Stimulated activated CD8-positive, alpha-beta memory T cell treated with anti-CD3 and anti-CD28 coated beads, Interleukin-2, amount 100 ng/mL, for 48 hours (primary cell): Measurements from ENCODE around the gene EFCAB7.
"Not testable (repeated sequence)": the region's sequence is repeated elsewhere in the genome, so short reads cannot be mapped to it uniquely, and the experiment has no call there.

Experiments
- DNase-seq, 2 donors: peaks; one replicate each; pipeline ENCODE4 v3.0.0-alpha.2; 2020; ENCODE audit warnings: low read depth in 2 of 2

The EFCAB7 gene

DNA sequence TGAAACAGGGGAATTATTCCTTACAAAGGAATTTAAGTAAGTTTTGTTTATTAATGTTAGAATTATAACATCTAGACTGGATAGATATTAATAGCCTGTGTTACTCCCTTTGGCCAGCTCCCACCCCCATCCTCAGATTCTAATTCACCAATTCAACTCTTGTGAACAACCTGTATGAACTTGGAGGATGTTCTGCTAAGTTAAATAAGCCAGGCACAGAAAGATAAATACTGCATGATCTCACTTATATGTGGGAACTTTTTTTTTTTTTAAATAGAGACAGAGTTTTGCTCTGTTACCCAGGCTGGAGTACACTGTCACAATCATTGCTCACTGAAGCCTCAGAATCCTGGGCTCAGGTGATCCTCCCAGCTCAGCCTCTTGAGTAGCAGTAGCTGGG lies 32.2 kb downstream of the EFCAB7 start:
- no peak for DNase-seq

DNA sequence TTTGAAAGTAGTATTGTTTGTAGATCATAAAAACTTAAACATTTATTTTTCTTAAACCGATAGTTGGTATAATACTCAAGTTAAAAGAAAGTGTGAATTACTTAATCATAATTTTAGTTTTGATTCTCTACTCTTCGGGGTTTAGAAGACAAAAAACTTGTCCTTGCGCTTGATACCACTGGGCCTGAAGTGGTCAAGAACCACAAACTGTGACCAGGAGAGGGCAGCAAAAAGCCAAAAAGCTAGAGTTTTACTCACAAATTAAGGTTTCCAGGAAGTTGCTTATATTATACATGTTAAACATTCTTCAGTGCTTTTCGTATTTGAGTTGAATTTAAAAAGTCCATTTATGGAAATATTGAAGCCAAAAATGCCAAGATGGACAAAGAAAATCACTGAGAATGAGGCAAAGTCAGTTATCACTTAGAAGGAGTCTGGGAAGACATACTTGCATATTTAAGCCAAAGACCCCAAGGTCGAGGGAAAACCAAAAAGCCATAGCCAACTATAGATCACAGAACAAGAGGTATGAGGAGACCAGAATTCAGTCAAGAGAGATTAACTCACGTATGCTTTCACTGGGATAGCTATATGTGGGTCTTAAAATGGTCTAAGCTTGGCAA lies 34.2 kb downstream of the EFCAB7 start:
- DNase-seq, result peak in 1 of 2 donors; percentile 1

DNA sequence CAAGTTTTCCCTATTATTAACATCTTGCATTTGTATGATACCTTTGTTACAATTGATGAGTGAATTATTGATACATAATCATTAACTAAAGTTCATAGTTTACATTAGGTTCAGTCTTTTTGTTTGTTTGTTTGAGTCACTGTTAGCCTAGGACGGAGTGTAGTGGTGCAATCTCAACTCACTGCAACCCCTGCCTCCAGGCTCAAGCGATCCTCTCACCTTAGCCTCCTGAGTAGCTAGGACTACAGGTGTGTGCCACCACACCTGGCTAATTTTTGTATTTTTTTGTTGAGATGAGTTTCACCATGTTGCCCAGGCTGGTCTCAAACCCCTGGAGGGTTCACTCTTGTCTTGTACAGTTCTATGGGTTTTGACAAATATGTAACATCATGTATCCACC lies 36.0 kb downstream of the EFCAB7 start:
- DNase-seq, result no peak

DNA sequence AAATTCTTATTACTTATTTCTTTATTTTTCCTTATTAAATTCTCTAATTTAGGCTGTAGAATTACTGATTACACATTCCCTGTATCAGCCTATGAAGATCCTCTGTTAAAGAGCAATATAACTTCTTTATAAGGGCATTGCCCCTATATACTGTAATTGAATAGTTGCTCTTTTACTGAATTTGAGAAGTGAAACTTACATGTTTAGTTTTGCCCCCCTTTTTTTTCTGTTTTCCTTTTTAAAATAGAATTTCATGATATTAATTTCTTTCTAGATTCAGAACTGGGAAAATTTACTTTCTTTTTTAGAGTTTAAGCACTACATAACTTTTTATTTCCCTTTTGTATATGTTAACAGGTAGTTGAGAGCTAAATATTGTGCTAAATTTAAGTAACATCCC lies 40.4 kb downstream of the EFCAB7 start:
- DNase-seq, result no peak

DNA sequence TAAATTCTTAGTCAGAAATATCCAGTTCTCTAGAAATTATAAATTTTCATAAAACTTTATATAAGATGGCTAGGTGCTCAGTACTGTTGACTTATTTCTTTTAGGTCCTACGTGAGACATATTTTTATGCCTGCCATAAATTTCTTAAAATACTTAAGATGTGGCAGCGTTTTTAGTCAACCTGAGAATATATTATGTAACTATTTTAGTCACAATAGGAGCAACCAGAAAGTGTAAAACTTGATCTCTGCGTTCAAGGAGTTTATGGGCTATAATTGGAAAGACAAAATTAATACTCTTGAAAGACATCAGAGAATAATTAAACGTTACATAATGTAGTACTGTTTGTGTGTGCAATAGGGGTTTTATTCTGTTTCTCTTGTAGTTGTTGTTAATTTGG lies 45.7 kb downstream of the EFCAB7 start:
- no peak for DNase-seq

DNA sequence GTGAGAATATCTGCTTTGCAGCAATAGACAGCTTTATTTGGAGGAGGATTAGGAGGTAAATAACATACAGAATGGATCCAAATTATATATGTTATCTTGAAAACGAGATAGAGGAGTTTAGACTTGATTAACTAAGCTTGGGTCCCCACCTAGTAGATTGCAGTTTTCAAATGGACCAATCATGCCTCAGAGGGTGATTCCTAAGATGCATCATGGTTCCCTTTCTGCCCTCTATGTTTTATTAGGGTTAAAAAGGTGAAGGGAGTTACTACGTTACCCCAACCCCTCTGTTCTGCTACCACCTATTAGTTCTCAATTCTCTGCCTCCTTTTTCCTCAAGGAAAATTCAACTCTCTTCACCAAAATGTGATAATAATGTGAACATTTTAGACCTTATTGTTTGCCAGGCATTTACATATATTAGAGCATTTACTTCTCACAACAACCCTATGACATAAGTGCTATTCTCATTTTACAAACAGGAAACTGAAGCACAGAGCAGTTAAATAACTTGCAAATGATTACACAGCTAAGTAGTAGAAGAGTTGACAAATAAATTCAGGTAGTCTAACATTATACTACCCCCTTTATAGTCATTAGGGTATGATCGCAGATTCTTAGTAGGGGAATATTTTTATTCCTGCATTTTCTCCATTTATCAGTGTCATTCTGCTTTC lies 46.5 kb downstream of the EFCAB7 start:
- DNase-seq, result no peak

DNA sequence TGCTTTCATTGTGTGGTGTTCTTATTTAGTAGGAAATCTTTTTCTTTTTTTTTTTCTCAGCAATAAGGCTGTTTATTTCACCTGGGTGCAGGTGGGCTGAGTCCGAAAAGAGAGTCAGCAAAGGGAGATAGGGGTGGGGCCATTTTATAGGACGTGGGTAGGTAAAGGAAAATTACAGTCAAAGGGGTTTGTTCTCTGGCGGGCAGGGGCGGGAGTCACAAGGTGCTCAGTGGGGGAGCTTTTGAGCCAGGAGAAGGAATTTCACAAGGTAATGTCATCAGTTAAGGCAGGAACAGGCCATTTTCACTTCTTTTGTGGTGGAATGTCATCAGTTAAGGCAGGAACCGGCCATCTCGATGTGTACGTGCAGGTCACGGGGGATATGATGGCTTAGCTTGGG lies 49.4 kb downstream of the EFCAB7 start:
- not testable (repeated sequence) for DNase-seq

DNA sequence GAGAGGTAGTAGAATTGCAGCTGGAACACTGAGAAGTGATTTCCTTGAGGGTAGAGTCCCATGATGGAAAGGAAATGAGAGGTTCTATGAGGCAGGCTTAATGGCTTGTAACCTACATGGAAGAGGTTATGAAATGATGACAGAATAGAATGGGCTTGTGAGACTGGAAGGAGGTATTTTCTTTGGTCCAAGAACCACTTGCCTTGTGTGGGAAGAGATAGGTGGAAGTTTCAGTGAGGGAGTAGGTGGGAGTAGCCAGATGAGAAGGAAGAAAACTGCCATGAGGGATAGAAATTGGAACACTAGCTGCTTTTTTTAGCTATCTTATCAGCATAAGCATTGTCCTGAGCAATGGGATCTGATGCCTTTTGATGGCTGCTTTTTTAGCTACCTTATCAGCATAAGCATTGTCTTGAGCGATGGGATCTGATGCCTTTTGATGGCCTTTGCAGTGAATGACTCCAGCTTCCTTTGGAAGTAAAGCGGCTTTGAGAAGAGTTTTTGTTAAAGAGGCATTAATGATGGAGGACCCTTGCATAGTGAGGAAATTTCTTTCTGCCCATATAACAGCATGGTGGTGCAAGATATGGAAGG lies 51.0 kb downstream of the EFCAB7 start:
- DNase-seq, result not testable (repeated sequence)

DNA sequence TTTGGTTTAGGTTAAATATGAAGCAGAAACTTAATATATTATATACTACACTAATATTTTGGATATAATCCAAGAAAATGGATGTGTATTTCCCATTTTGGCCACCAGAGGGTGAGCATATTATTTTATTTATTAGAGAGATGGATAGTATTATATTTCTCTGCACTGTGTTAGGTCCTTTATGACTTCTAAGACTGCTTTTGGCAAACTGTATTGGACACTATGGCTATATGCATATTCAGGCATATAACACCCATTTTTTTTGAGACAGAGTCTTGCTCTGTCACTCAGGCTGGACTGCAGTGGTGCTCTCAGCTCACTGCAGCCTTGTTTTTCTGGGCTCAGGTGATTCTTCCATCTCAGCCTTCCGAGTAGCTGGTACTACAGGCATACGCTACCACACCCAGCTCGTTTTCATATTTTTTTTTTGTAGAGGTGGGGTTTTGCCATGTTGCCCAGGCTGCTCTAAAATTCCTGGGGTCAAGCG lies 52.1 kb downstream of the EFCAB7 start:
- DNase-seq, result no peak

DNA sequence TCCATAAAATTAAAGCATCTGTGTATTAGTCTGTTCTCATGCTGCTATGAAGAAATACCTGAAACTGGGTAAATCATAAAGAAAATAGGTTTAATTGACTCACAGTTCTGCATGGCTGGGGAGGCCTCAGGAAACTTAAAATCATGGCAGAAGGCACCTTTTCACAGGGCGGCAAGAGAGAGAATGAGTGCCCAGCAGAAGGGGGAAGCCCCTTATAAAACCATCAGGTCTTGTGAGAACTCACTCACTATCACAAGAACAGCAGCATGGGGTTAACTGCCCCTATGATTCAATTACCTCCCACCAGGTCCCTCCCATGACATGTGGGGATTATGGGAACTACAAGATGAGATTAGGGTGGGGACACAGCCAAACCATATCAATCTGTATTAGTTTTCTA lies 63.0 kb downstream of the EFCAB7 start:
- DNase-seq, result not testable (repeated sequence)

DNA sequence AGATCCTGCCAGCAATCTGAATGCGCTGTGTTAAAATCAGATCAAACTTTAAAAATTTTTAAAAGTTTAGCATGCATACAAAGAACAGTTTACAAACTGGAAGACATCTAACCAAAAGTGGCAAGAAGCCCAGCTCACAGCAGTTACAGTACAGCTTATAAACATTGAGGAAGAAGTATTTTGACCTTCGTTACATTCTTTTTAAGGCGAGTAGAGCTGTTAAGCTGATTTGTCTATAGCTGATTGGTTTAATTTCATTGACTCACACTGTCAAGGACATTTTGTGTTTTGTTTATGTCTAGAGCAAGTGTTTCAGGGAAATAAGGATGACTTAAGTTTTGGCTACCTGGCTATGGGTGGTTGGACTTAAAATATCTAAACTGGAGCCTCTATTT lies 66.8 kb downstream of the EFCAB7 start:
- no peak for DNase-seq

DNA sequence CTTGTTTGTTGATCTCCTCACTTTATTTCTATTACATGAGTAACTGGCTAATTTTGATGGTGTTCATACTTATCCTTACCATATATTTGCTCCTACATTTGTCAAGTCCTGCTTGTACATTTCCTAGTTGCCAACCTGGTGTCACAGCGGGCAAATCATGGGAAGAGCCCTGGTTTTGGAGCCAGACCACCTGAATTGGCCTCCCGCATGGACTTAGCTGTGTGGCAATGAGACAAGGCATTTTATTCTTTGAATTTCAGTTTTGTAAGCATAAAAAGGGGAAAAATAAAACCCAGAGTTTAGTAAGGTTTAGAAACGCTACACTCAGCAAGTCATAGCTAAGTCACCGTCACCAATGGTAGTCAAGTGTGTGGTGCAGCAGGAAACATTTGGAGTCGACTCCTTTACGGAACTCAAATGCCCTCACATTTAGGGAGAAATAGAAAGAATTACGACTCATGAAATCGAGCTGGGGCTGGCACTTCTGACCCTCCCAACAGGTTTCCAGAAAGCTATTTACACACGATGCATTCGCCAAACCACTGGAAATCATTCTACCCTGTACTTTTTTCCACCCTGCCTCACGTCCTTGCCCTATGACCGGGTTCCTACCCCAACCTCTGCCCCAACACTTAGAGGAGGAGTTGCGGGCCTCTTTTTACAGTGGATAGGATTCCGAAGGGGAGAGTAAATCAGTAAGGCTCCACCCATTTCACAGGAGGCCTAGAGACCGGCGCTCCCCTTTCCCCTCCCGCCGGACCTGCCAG lies 69.4 kb downstream of the EFCAB7 start:
- DNase-seq, result no peak

DNA sequence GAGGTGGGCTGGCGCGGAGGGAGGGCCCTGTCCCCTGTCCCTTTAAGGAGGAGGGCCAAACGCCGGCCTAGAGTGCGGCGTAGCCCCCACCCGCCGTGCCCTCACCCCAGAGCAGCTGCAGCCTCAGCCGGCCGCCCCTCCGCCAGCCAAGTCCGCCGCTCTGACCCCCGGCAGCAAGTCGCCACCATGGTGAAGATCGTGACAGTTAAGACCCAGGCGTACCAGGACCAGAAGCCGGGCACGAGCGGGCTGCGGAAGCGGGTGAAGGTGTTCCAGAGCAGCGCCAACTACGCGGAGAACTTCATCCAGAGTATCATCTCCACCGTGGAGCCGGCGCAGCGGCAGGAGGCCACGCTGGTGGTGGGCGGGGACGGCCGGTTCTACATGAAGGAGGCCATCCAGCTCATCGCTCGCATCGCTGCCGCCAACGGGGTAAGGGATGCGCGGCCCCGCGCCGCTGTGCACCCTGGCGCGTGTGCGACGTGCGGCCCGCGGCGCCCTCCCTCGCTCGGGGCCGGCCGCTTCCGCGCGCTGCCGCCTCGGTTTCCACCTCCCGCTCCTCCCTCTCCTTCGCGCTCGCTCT lies 70.1 kb downstream of the EFCAB7 start, which contains the start of gene PGM1:
Gene PGM1 (plus strand): TSS at position 109 of the 583 bp plus-strand sequence. CDS start 78 bp downstream, at position 187.
- DNase-seq, result peak; percentile 60 to 61

DNA sequence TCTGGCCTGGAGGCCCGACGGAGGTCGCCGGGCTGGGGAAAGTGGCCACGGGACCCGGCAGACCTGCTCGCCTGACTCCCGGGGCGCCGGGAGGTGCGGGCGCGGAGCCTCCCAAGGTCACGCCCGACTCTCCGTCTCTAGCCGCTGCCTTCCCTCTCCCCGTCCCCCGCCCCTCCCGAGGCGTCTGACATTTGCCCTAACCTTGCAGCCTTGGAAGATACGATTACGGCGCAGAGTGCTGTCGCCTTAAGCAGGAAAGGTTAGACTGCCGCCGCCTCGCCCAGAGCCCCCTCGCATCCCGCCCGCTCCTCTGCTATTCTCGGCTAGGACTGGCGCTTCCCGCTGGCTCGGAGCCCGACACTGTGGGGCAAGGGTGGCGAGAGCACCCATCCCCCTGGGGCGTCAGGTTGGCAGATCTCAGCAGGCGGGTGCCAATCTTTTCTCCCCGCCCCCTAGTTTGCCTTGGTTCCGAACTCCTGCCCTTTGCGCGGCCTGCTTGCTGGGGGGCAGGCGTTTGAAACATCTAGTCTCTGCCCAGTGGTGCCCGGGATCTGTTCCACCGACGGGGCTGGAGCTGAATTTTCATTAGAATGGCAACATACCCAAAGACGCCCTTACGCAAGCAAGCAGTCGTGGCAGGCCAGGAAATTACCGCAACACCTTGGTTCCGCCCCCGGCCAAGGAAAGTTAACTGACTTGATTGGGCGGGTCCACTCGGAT lies 70.7 kb downstream of the EFCAB7 start:
- DNase-seq, result peak; percentile 56 to 61

DNA sequence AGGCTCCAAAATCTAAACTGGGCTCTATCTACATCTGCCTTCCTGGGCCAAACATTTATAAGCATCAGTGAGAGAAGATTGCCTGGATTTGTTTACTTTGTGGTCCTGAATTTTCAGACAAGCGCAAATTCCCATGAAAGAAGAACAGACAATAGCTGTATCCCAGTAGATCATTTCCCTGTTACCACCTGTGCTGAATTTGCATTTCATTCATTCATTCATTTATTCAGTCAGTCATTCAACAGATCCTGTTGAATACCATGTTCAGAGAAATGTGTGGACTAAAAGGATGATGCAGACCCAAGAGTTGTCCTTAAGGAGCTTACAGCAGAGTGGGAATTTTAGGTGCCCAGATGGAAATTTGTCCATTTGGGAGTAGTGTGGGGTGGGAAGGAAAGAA lies 72.1 kb downstream of the EFCAB7 start:
- DNase-seq, result no peak

DNA sequence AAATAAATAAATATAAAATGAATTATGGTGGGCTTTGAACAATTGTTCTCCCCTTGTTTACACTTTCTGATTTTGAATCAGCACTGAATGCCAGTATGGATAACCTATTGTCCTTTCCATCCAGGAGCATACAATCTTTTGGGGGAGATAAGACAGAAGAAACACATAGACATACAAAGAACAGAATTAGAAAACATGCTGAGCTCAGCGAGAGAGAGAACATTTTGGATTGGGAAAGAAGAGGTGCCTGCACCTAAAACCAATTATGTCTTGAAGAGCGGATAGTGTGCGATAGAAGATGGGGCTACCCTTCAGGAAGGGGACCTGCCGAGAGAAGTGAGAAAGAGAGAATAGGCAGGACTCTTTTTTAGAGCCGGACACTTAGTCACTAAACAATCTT lies 76.5 kb downstream of the EFCAB7 start:
- no peak for DNase-seq

DNA sequence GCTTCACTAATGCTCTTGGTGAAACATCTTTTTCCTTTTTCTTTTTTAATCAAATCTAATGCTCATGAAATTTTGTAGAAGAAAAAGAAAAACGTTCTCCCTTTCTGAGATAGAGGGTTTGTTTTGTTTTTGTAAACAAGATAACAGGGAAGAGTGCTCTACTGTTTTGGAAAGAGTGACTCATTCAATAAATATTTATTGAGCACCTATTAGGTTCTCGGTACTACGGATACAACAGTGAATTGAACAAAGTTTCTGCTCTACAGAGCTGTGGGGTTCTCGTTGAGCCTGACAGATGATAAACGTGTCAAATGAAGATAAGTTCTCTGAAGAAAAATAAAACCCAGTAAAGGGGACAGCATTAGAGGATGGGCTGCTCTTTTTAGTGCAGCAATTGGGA lies 76.9 kb downstream of the EFCAB7 start:
- no peak for DNase-seq

DNA sequence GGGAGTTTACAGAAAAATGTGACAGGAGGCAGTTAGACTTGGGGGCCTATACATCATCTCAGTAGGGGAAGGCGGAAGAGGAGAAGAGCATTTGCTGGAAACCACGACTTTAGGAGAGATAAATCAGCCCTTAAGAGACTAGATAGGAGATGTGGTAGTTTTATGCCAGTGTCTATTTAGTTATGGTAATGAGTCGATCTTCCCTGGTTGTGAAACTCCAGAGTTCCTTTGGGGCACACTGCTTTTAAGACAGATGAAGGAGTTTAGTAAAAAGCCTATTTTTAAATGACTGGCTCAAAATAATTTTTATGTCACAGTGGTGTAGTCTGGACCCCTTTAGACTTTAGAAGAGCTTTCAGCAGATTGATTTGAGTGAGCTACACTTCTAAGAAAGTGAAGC lies 77.7 kb downstream of the EFCAB7 start:
- no peak for DNase-seq

DNA sequence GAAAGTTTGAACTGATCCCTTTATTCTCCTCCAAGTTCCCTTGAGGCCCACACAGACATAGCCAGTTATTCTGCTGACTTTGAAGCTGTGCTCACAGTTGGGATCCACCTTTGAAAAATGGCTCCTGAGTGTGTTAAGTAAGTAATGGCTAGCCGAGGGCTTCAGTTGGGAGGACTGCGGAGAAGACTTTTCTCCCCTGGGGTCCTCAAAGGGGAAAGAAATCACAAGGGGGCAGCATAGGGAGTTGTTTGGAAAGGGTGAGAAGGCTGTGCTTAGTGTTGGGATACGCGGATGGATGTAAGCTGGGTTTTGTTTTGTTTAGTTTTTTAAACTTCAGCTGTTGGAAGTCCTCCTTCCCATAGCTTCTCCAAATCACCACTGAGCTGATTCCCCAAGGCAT lies 78.1 kb downstream of the EFCAB7 start:
- no peak for DNase-seq

DNA sequence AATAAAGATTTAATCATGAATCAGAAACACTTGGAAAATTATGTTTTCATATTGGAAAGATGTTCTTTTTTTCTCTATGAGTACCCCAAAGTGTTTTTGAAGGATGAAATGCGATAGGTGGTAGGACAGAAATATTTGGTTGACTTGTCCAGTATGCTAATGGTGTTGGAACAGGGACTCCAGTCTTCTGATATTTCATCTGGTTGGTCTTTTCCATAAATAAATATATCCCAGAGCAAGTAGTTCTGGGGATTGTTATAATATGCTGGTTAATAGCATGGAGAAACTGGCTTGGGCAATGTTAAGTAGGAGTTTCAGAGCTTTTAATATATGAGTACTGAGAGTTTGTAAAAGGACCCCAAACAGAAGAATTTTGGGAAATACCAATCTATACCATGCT lies 78.6 kb downstream of the EFCAB7 start:
- no peak for DNase-seq

DNA sequence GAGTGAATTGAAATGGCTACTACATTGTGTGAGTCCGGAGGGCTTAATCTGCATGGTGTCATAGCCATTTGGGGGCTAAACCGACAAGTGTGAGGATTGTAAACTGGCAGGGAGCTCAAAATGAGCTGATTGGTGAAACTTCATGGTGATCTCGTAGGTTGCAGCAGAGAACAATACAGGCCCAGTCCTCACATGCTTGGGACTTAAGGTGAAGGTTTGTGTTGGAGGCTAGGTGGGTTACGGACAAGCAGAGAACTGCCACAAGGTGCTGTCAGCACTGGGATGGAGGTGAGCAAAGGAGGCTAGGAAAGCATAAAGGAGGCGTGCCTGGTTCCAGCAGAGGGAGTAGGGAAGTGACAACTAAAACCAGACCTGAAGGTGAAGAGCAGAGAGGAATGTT lies 79.3 kb downstream of the EFCAB7 start:
- no peak for DNase-seq
